ENCODE measurements around the gene PDE8B. TPM values are rescaled to one million over a fixed set of nuclear protein-coding genes. Genes with fewer than 3 reads are reported as not detected.

Gene PDE8B
- total RNA-seq, 1 experiment from 2014 or later: not detected

DNA sequence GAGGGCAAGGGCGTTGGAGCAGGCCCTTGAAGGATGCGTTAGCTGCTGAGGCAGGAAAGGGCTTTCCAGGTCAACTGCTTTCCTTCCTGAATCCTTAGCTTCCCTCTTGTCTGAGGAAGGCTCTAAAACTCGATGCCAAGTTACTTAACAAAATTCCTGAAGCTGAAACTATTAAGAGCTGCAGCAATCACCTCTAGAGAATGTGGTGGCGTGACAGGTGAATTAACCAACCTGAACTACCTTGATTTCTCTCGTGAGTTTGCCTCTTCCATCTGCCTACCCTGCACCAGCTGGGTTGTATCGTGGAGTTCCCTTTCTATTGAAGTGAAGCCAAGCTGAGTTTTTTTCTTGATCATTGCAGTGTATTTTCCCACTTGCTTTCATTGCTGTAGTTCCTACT is 96.1 kb downstream of the PDE8B start:
- Histone ChIP-seq H3K9ac (ENCODE audit: low read length) (no peak overlapping the region), H3K9me3 (ENCODE audit: low read length) (no peaks in the 10 kb centered on the region), H3K4me2 (ENCODE audit: low read length) (no peak overlapping the region), H3F3A (ENCODE audit: low read length, unreplicated experiment) (no peaks in the 10 kb centered on the region), H3K79me2 (ENCODE audit: low read length) (no peaks in the 10 kb centered on the region), H3K4me1 (ENCODE audit: insufficient read depth, low read length) (0 out of 2 replicates have a peak, but pooled peaks cover 2% of the 10 kb centered on the region), H3K4me3 (ENCODE audit: low read length) (no peak overlapping the region), H3K36me3 (ENCODE audit: low read depth, low read length) (no peaks in the 10 kb centered on the region), H4K20me1 (ENCODE audit: low read length) (no peaks in the 10 kb centered on the region), H3K27me3 (ENCODE audit: low read length) (no peaks in the 10 kb centered on the region), H3K27ac (ENCODE audit: low read length) (no peak overlapping the region), H2AFZ (ENCODE audit: low read length) (no peak overlapping the region), H3K9me2 (replicated peaks; ENCODE audit: low read length) (no peaks in the 10 kb centered on the region)
- intact Hi-C loops (cut with micrococcal nuclease): no loop called here
- no TSS peak for BruUV-seq (replicated peaks)
- ATAC-seq (no peak), DNase-seq (no peak)
- ChIA-PET POLR2A (ENCODE audit: unreplicated experiment) (no interaction called here), CTCF (no interaction called here)
- TF ChIP-seq EZH2 (IDR thresholded peaks at IDR 0.05; ENCODE audit: low read length, unreplicated experiment) (no peak), EZH2phosphoT487 (IDR thresholded peaks at IDR 0.05; ENCODE audit: borderline replicate concordance, low read length) (no peak), CTCF (conservative IDR thresholded peaks at IDR 0.05; ENCODE audit: low read depth, low read length) (no peak)

GRCh38 chr5:77308154-77308960 is 97.9 kb downstream of the PDE8B start:
- no peak overlapping the region for H3K4me2 ChIP-seq (ENCODE audit: low read length)
- no TSS peak for BruUV-seq (replicated peaks)
- H3K27me3 ChIP-seq (ENCODE audit: low read length): no peaks in the 10 kb centered on the region
- H4K20me1 ChIP-seq (ENCODE audit: low read length): no peaks in the 10 kb centered on the region
- no peak for TF ChIP-seq CTCF (conservative IDR thresholded peaks at IDR 0.05; ENCODE audit: low read depth, low read length)
- no peak for TF ChIP-seq EZH2 (IDR thresholded peaks at IDR 0.05; ENCODE audit: low read length, unreplicated experiment)
- TF ChIP-seq EZH2phosphoT487 (IDR thresholded peaks at IDR 0.05; ENCODE audit: borderline replicate concordance, low read length): no peak
- H2AFZ ChIP-seq (ENCODE audit: low read length): no peak overlapping the region
- no peaks in the 10 kb centered on the region for H3K4me1 ChIP-seq (ENCODE audit: insufficient read depth, low read length)
- H3K9me3 ChIP-seq (ENCODE audit: low read length): no peaks in the 10 kb centered on the region
- H3F3A ChIP-seq (ENCODE audit: low read length, unreplicated experiment): no peaks in the 10 kb centered on the region
- no peak overlapping the region for H3K9ac ChIP-seq (ENCODE audit: low read length)
- H3K9me2 ChIP-seq (replicated peaks; ENCODE audit: low read length): no peaks in the 10 kb centered on the region
- H3K79me2 ChIP-seq (ENCODE audit: low read length): no peaks in the 10 kb centered on the region
- H3K4me3 ChIP-seq (ENCODE audit: low read length): no peak overlapping the region
- ChIA-PET CTCF (no interaction called here), POLR2A (ENCODE audit: unreplicated experiment) (no interaction called here)
- no peak for ATAC-seq
- no peak for DNase-seq
- no peak overlapping the region for H3K27ac ChIP-seq (ENCODE audit: low read length)
- intact Hi-C loops (cut with micrococcal nuclease): no loop called here
- no peaks in the 10 kb centered on the region for H3K36me3 ChIP-seq (ENCODE audit: low read depth, low read length)

- Histone ChIP-seq H3K79me2 (ENCODE audit: low read length) (no peaks in the 10 kb centered on the region), H3K27me3 (ENCODE audit: low read length) (no peaks in the 10 kb centered on the region), H4K20me1 (ENCODE audit: low read length) (no peaks in the 10 kb centered on the region), H3K4me1 (ENCODE audit: insufficient read depth, low read length) (no peaks in the 10 kb centered on the region), H3K9me3 (ENCODE audit: low read length) (no peaks in the 10 kb centered on the region), H3K36me3 (ENCODE audit: low read depth, low read length) (no peaks in the 10 kb centered on the region), H3K9ac (ENCODE audit: low read length) (no peak overlapping the region), H3K4me2 (ENCODE audit: low read length) (no peak overlapping the region), H2AFZ (ENCODE audit: low read length) (no peak overlapping the region), H3K4me3 (ENCODE audit: low read length) (no peak overlapping the region), H3F3A (ENCODE audit: low read length, unreplicated experiment) (no peaks in the 10 kb centered on the region), H3K9me2 (replicated peaks; ENCODE audit: low read length) (no peaks in the 10 kb centered on the region), H3K27ac (ENCODE audit: low read length) (no peak overlapping the region)
- ChIA-PET CTCF (no interaction called here), POLR2A (ENCODE audit: unreplicated experiment) (no interaction called here)
- DNase-seq (no peak), ATAC-seq (no peak)
- BruUV-seq (replicated peaks): no TSS peak
- no peak for TF ChIP-seq CTCF (conservative IDR thresholded peaks at IDR 0.05; ENCODE audit: low read depth, low read length)
- no peak for TF ChIP-seq EZH2phosphoT487 (IDR thresholded peaks at IDR 0.05; ENCODE audit: borderline replicate concordance, low read length)
- TF ChIP-seq EZH2 (IDR thresholded peaks at IDR 0.05; ENCODE audit: low read length, unreplicated experiment): no peak
- intact Hi-C loops (cut with micrococcal nuclease): no loop called here
Measured at GRCh38 chr5:77309140-77309539, 98.7 kb downstream of the PDE8B start.
